GM12801 (cell line): ENCODE data around the gene SH3BGRL2.

Experiments
- TF ChIP-seq, protein P1 (sequence below): IDR thresholded peaks from one replicate; pipeline ENCODE4 v1.5.1; 2011; ENCODE audit warnings: control low read depth; ENCODE audit not compliant: insufficient read length; ENCODE audit errors: extremely low read depth

The SH3BGRL2 gene

DNA sequence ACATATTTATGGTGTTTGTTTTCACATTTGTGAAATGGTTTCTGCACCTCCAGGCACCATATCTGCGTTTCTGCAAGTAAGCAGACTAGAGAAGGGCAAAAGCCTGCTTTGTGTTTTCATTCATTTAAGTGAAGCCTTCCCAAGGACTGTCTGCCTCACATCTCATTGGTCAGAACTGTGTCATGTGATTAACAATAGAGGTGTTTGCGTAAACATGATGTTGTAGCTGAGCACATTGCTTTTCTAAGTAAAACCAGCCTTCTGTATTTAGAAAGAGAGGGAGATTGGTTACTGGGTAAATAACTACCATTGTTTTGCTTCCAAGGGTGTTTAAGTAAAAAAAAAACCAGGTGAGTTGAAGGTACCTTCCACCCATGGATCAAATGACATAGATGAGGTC, 39.7 kb downstream of the SH3BGRL2 start:
- TF ChIP-seq, protein P1, sequence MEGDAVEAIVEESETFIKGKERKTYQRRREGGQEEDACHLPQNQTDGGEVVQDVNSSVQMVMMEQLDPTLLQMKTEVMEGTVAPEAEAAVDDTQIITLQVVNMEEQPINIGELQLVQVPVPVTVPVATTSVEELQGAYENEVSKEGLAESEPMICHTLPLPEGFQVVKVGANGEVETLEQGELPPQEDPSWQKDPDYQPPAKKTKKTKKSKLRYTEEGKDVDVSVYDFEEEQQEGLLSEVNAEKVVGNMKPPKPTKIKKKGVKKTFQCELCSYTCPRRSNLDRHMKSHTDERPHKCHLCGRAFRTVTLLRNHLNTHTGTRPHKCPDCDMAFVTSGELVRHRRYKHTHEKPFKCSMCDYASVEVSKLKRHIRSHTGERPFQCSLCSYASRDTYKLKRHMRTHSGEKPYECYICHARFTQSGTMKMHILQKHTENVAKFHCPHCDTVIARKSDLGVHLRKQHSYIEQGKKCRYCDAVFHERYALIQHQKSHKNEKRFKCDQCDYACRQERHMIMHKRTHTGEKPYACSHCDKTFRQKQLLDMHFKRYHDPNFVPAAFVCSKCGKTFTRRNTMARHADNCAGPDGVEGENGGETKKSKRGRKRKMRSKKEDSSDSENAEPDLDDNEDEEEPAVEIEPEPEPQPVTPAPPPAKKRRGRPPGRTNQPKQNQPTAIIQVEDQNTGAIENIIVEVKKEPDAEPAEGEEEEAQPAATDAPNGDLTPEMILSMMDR: no peak

DNA sequence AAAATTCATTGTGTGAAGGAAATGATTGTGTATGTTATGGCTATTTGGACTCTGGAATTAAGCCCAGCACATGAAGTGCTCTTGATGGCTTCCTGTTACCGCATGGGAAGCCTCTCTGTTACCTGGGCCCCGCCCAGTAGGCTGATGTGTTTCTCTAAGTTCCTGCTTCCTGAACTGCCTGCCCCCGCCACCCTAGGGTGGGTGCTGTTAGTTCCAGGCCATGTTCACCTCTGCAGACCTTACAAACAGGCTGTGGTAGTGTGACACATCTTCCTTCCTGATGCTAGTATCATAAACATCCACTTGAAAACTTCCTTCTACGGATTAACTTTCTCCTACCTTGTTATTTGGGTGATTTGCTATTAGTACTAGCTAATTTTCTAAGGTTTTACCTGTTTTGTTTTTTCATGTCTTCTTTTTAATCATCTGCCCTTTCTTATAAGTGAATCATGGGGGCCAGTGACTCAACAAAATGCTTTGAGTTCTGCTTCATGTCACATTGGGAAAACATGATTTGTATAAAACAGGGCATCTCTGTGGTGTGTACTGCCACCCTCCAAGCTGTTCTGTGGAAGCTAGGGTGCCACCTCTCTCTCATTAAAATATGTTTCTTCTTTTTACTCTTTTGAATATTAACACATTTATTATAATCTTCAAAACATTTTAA, 40.6 kb downstream of the SH3BGRL2 start:
- TF ChIP-seq, protein P1: no peak

DNA sequence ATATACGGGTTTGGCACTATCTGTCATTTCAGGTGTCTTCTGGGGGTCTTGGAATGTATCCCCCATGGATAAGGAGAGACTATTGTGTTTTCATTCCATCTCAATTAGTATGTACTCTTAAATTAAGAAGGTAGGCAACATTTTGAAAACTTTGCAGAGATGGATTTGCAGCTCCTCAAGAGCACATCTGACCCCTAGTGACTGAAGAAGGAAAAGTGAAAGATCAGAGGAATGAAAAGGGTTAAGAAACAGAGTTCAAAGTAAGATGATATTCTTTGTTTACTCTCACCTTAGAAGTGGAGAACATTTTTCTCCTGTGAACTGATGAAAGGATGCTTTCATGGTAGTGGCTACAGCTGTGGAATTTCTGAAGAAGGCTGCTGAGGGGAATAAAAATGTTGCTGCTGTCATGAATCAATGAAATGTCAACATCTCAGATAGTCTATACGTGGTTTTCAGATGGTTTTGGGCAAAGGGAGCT, 41.5 kb downstream of the SH3BGRL2 start:
- TF ChIP-seq, protein P1: no peak

DNA sequence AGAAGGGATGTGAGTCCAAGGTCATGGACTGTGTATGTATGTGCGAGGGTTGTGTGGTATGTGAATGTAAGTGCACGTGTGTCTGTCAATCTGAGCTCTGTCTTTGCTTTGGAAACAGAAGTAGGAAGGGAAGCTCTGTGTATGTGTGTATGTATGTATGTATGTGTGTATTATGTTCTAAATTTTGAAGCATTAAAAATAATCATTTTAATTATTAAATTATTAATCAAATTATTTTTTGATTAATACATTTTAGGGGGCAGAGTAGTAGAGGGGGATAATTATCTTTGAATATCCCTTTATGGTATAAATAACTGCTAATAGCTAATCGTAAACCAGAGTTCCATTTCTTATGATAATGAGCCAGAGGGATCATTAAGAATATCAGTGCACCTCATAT, 42.8 kb downstream of the SH3BGRL2 start:
- TF ChIP-seq, protein P1: no peak

DNA sequence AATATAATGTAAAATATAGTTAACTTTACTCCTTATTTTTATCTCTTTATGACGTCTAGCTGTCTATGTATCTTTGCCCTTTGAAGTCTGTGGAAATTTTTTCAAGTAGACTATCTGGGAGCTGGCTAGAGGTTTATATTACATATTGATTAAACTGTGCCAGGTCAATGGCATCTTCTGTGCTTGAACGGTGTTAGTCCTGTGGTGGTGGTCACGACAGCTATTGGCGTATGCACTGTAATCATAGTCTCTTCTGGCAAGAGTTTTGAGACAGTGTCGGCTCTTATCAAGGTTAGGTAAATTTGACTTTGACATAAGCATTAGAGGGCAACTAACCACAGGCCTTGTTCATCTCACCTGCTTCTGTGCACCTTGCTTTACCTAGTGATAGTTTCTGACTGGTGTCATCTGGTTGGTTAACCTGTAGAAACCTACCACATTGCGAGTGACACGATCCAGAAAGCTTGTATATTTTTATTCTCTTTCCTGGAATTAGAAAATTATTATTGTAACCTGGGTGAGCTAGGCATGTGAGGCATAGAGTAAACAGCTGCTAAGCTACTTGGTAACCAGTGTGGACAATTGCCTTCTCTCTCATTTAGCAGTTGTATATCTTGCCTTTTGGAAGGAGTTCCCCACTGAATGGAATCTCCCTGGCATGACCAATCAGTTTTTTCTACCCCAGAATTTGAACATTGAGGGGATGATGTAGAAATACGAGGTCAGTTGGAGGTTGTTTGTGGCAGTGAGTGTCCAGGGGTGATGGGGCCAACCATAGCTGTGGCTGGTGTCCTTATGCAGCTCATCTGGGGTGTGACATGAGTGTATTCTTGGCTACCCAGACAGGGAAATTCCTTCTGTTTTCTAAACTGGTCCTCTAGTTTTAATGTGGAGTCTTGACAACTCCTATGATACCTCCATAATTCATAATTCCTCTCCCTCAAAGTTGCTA, 45.9 kb downstream of the SH3BGRL2 start:
- TF ChIP-seq, protein P1: no peak

DNA sequence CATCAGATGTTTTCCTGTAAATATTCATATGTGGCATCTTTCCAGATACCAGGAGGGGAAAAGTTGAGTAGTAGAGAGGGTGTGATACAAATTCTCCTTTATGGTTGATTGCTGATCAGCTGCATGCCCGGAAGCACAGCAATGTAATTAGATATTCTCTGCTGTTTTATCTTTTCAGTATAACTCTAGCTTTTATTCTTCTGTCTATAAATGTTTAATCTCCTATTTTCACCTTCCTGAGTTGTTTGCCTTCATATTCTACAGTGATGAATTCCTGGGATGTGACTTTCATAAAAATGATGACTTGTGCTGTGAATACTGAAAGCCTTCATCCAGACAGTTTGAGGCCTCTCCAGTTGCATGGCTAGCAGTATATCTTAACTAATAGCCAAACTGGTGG, 53.7 kb downstream of the SH3BGRL2 start:
- TF ChIP-seq, protein P1: no peak

DNA sequence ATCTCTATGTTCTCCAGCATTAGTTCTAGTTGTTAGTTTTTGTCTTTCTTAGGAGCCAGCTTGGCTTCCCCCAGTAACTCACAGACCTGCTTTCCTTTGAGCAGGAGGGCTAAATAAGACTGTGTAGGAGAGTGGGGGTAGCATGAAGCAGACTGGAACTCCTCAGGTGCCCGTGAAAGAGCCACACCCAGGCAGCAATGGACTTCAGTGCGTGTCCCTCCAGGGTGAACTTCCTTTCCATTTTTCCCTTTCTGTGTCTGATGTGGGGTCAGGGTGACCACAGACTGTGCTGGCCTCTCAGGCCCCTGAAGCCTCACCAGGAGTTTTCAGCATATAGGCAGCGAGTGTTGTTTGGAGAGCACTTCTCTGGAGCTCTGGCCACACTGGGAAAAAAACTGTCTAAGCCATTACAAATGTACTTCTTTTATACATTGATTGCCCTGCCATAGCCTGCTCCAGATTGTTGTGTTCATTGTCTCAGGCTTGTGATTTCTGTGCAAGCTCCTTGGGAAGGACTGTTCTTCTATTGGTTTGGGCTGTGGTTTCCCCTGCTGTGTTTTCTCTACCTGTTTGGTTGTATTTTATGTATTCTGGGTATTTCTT, 55.7 kb downstream of the SH3BGRL2 start:
- TF ChIP-seq, protein P1: no peak
